Esophagus muscularis mucosa (tissue), 3 donors: ENCODE results near the gene TBC1D8.

Source experiments
- EP300 ChIP-seq: sonication (generic); formaldehyde crosslinking; IDR thresholded peaks from one replicate; pipeline ENCODE4 v1.6.1; 2017; ENCODE audit warnings: antibody characterized with exemption
- TF ChIP-seq, protein P1 (sequence below), 3 experiments: fragments of 200-600 bp in 2 of 3; fragments of 450-650 bp in 1 of 3; sonication (generic) in 2 of 3; IDR thresholded peaks; one replicate each; pipeline ENCODE4 v1.5.1; 2017 to 2019; ENCODE audit warnings: antibody characterized with exemption in 3 of 3, mild to moderate bottlenecking in 2 of 3, moderate library complexity in 1 of 3

DNA sequence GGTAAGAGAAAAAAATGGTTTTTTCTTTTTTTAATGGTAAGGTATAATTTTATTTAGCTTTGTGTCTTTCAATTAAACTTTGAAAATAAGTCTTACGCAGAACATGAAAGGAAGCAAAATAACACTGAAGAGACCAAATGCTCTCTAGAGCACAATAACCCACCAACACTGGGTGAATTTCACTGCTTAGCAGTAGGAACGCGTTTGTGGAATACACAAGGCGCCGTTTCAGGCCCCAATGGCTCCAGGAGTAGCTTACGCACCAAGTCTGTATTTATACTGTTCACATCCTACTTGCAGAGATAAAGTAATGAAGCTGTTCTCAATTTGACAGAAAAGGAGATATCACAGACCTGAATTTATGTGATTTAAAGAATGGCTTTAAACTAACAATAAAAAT is 125.6 kb downstream of the TBC1D8 start:
- TF ChIP-seq, protein P1, sequence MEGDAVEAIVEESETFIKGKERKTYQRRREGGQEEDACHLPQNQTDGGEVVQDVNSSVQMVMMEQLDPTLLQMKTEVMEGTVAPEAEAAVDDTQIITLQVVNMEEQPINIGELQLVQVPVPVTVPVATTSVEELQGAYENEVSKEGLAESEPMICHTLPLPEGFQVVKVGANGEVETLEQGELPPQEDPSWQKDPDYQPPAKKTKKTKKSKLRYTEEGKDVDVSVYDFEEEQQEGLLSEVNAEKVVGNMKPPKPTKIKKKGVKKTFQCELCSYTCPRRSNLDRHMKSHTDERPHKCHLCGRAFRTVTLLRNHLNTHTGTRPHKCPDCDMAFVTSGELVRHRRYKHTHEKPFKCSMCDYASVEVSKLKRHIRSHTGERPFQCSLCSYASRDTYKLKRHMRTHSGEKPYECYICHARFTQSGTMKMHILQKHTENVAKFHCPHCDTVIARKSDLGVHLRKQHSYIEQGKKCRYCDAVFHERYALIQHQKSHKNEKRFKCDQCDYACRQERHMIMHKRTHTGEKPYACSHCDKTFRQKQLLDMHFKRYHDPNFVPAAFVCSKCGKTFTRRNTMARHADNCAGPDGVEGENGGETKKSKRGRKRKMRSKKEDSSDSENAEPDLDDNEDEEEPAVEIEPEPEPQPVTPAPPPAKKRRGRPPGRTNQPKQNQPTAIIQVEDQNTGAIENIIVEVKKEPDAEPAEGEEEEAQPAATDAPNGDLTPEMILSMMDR (IDR thresholded peaks at IDR 0.05) = no peak
- no peak for TF ChIP-seq EP300
